Bronchial epithelial cell (primary cell): Measurements from ENCODE around the gene CSMD2. TPM values are rescaled to one million over a fixed set of nuclear protein-coding genes. Genes with fewer than 3 reads are reported as not detected.

Experiments used
- DNase-seq: peaks from one replicate; pipeline ENCODE4 v3.0.0-alpha.2; 2010; ENCODE audit warnings: low read depth
- FAIRE-seq: peaks from 2 replicates; lab custom pipeline; 2011; peaks lifted over from hg19 to GRCh38; lab: Jason Lieb, UNC
- H3K27me3 ChIP-seq: 2 replicates; pipeline ENCODE4 v1.5.1; 2011; ENCODE audit warnings: low read length; ENCODE audit not compliant: control insufficient read depth, insufficient read depth
- H3K36me3 ChIP-seq: 2 replicates; pipeline ENCODE4 v1.5.1; 2011; ENCODE audit warnings: low read length; ENCODE audit not compliant: control insufficient read depth, insufficient read depth
- H3K4me3 ChIP-seq: 2 replicates; pipeline ENCODE4 v1.5.1; 2011; ENCODE audit warnings: mild to moderate bottlenecking, low read depth, low read length, control low read depth
- CTCF ChIP-seq: IDR thresholded peaks from 2 replicates; pipeline ENCODE4 v1.5.1; 2011; ENCODE audit warnings: mild to moderate bottlenecking, moderate library complexity, low read length, control low read depth, inconsistent platforms; ENCODE audit not compliant: insufficient read depth, severe bottlenecking
- total RNA-seq: library from RNA; depleted of rRNA; stranded (reverse); fragments of >200 nt; gene quantifications from 2 replicates; pipeline ENCODE4 v1.2.1, GENCODE V29; 2014

The CSMD2 gene
- total RNA-seq, 1 donor from 2014 or later: not detected

GRCh38 chr1:33975961-33976360, 189.1 kb downstream of the CSMD2 start:
- Histone ChIP-seq H3K36me3 (no peaks in the 10 kb centered on the region), H3K4me3 (no peak overlapping the region), H3K27me3 (no peaks in the 10 kb centered on the region)
- DNase-seq (no peak), FAIRE-seq (no peak)
- TF ChIP-seq CTCF: no peak

GRCh38 chr1:33973799-33974545, 191.1 kb downstream of the CSMD2 start:
- H3K27me3 ChIP-seq: no peaks in the 10 kb centered on the region
- no peaks in the 10 kb centered on the region for H3K36me3 ChIP-seq
- TF ChIP-seq CTCF: no peak
- no peak overlapping the region for H3K4me3 ChIP-seq
- FAIRE-seq: no peak
- no peak for DNase-seq

- no peak for FAIRE-seq
- H3K4me3 ChIP-seq: no peak overlapping the region
- H3K27me3 ChIP-seq: no peaks in the 10 kb centered on the region
- DNase-seq: no peak
- no peak for TF ChIP-seq CTCF
- H3K36me3 ChIP-seq: no peaks in the 10 kb centered on the region
These were observed 192.2 kb downstream of the CSMD2 start for GRCh38 chr1:33972676-33973395.

- FAIRE-seq: no peak
These were observed 193.1 kb downstream of the CSMD2 start for GRCh38 chr1:33971913-33972312.

GRCh38 chr1:33971018-33971710, 193.9 kb downstream of the CSMD2 start:
- no peaks in the 10 kb centered on the region for H3K36me3 ChIP-seq
- no peak overlapping the region for H3K4me3 ChIP-seq
- no peak for TF ChIP-seq CTCF
- DNase-seq: no peak
- no peaks in the 10 kb centered on the region for H3K27me3 ChIP-seq
- FAIRE-seq: no peak

More at GRCh38 chr1:33971913-33972312, 193.1 kb downstream of the CSMD2 start:
- no peak for TF ChIP-seq CTCF
- no peak for DNase-seq
- Histone ChIP-seq H3K27me3 (no peaks in the 10 kb centered on the region), H3K4me3 (no peak overlapping the region), H3K36me3 (no peaks in the 10 kb centered on the region)
